Neural cell (in vitro differentiated cells): Measurements from ENCODE around the gene CLSTN2. TPM values are rescaled to one million over a fixed set of nuclear protein-coding genes. Genes with fewer than 3 reads are reported as not detected.

Experiments used
- H2AFZ ChIP-seq: fragments of 200-600, 300-800 bp; sonication (generic), shearing (Covaris generic); 2 replicates; pipeline ENCODE4 v1.6.0; 2014; ENCODE audit warnings: low read depth, mild to moderate bottlenecking, antibody characterized with exemption, low read length, moderate library complexity
- H3F3A ChIP-seq: fragments of 200-600 bp; shearing (Covaris generic); 2 replicates; pipeline ENCODE4 v1.6.1; 2016; ENCODE audit warnings: mild to moderate bottlenecking, moderate library complexity, mixed read lengths, antibody characterized with exemption, low read length; ENCODE audit not compliant: insufficient read depth, poor library complexity, severe bottlenecking
- H3K27ac ChIP-seq: fragments of 200-600, 300-800 bp; sonication (generic), shearing (Covaris generic); 2 replicates; pipeline ENCODE4 v1.5.1; 2014; ENCODE audit warnings: mild to moderate bottlenecking, low read length, moderate library complexity
- H3K27me3 ChIP-seq: fragments of 300-800, 200-600 bp; sonication (generic), shearing (Covaris generic); 2 replicates; pipeline ENCODE4 v1.6.0; 2014; ENCODE audit warnings: mild to moderate bottlenecking, low read depth, low read length, moderate library complexity; ENCODE audit not compliant: insufficient read depth
- H3K36me3 ChIP-seq: fragments of 300-800, 200-600 bp; sonication (generic), shearing (Covaris generic); 2 replicates; pipeline ENCODE4 v1.5.1; 2014; ENCODE audit warnings: mild to moderate bottlenecking, antibody characterized with exemption, low read length, moderate library complexity; ENCODE audit not compliant: insufficient read depth
- H3K4me2 ChIP-seq: fragments of 300-800, 200-600 bp; sonication (generic), shearing (Covaris generic); 2 replicates; pipeline ENCODE4 v1.6.0; 2014; ENCODE audit warnings: mild to moderate bottlenecking, low read length
- H3K4me3 ChIP-seq: fragments of 300-800, 200-600 bp; sonication (generic), shearing (Covaris generic); 2 replicates; pipeline ENCODE4 v1.5.1; 2014; ENCODE audit warnings: mild to moderate bottlenecking, low read length, moderate library complexity
- H3K79me2 ChIP-seq: fragments of 200-600 bp; shearing (Covaris generic); replicated peaks from 2 replicates; pipeline ENCODE4 v1.6.0; 2014; ENCODE audit warnings: mild to moderate bottlenecking, low read length, moderate library complexity; ENCODE audit not compliant: insufficient read depth
- H3K9ac ChIP-seq: fragments of 300-800, 200-600 bp; sonication (generic), shearing (Covaris generic); 2 replicates; pipeline ENCODE4 v1.6.1; 2016; ENCODE audit warnings: mild to moderate bottlenecking, low read length, mixed read lengths
- H3K9me2 ChIP-seq: fragments of 200-600 bp; shearing (Covaris generic); 2 replicates; pipeline ENCODE4 v1.6.1; 2016; ENCODE audit warnings: mild to moderate bottlenecking, low read length, mixed read lengths; ENCODE audit not compliant: insufficient read depth
- H3K9me3 ChIP-seq: fragments of 200-600, 300-800 bp; sonication (generic), shearing (Covaris generic); 2 replicates; pipeline ENCODE4 v1.6.1; 2016; ENCODE audit warnings: mild to moderate bottlenecking, mixed run types, low read length, moderate library complexity, mixed read lengths
- H4K20me1 ChIP-seq: fragments of 200-600 bp; shearing (Covaris generic); 2 replicates; pipeline ENCODE4 v1.6.1; 2016; ENCODE audit warnings: mild to moderate bottlenecking, mixed run types; ENCODE audit not compliant: insufficient read depth
- CTCF ChIP-seq: fragments of 450-650 bp; IDR thresholded peaks from 2 replicates; pipeline ENCODE4 v1.5.1; 2014; ENCODE audit warnings: antibody characterized with exemption, mild to moderate bottlenecking, moderate library complexity; ENCODE audit not compliant: poor library complexity, severe bottlenecking
- EP300 ChIP-seq: fragments of 450-650 bp; conservative IDR thresholded peaks from 2 replicates; pipeline ENCODE4 v1.6.1; 2014; ENCODE audit warnings: antibody characterized with exemption, mild to moderate bottlenecking, moderate library complexity; ENCODE audit not compliant: poor library complexity, severe bottlenecking
- EZH2 ChIP-seq: fragments of 200-600, 300-800 bp; shearing (Covaris generic), sonication (generic); IDR thresholded peaks from 2 replicates; pipeline ENCODE4 v1.6.1; 2014; ENCODE audit warnings: antibody characterized with exemption, low read length, borderline replicate concordance, mild to moderate bottlenecking; ENCODE audit not compliant: insufficient read depth, poor library complexity, severe bottlenecking
- MXI1 ChIP-seq: fragments of 450-650 bp; conservative IDR thresholded peaks from 2 replicates; pipeline ENCODE4 v1.6.1; 2014; ENCODE audit warnings: antibody characterized with exemption, mild to moderate bottlenecking; ENCODE audit not compliant: poor library complexity, severe bottlenecking
- POLR2AphosphoS5 ChIP-seq: IDR thresholded peaks from 2 replicates; pipeline ENCODE4 v1.6.1; 2012
- RAD21 ChIP-seq: fragments of 450-650 bp; conservative IDR thresholded peaks from 2 replicates; pipeline ENCODE4 v1.6.1; 2014; ENCODE audit warnings: antibody characterized with exemption, mild to moderate bottlenecking, moderate library complexity
- REST ChIP-seq: IDR thresholded peaks from 2 replicates; pipeline ENCODE4 v1.6.1; 2012; ENCODE audit warnings: borderline replicate concordance
- SMC3 ChIP-seq: fragments of 450-650 bp; conservative IDR thresholded peaks from 2 replicates; pipeline ENCODE4 v1.6.1; 2014; ENCODE audit warnings: antibody characterized with exemption, mild to moderate bottlenecking, moderate library complexity; ENCODE audit not compliant: poor library complexity
- TAF1 ChIP-seq: IDR thresholded peaks from 2 replicates; pipeline ENCODE4 v1.6.1; 2012; ENCODE audit warnings: low read depth
- polyA plus RNA-seq: library from polyadenylated mRNA; depleted of rRNA; stranded (reverse); fragments of >200 nt; gene quantifications from 2 replicates; pipeline ENCODE4 v1.2.3, GENCODE V29; 2014

CLSTN2 gene
- polyA plus RNA-seq, 1 donor from 2014 or later = 10.7 TPM

- H3K9ac ChIP-seq = no peak overlapping the region
- H3K27me3 ChIP-seq = no peaks in the 10 kb centered on the region
- no peaks in the 10 kb centered on the region for H3K36me3 ChIP-seq
- H3F3A ChIP-seq = no peaks in the 10 kb centered on the region
- H3K9me3 ChIP-seq = no peaks in the 10 kb centered on the region
- H3K27ac ChIP-seq = no peak overlapping the region
- H3K79me2 ChIP-seq = no peaks in the 10 kb centered on the region
- no peak overlapping the region for H3K4me3 ChIP-seq
- no peaks in the 10 kb centered on the region for H4K20me1 ChIP-seq
- TF ChIP-seq RAD21 = no peak
- no peak for TF ChIP-seq POLR2AphosphoS5
- no peak overlapping the region for H2AFZ ChIP-seq
- H3K4me2 ChIP-seq = no peak overlapping the region
- H3K9me2 ChIP-seq = no peaks in the 10 kb centered on the region
Measured at GRCh38 chr3:139928708-139929505, 6.1 kb upstream of the CLSTN2 start.

GRCh38 chr3:139930211-139930610 is 4.8 kb upstream of the CLSTN2 start:
- Histone ChIP-seq H2AFZ (no peak overlapping the region), H3K79me2 (no peaks in the 10 kb centered on the region), H3K9me3 (no peaks in the 10 kb centered on the region), H3F3A (no peaks in the 10 kb centered on the region), H4K20me1 (no peaks in the 10 kb centered on the region), H3K27ac (no peak overlapping the region), H3K27me3 (no peaks in the 10 kb centered on the region), H3K4me3 (no peak overlapping the region), H3K9ac (no peak overlapping the region), H3K4me2 (no peak overlapping the region), H3K9me2 (no peaks in the 10 kb centered on the region), H3K36me3 (no peaks in the 10 kb centered on the region)
- TF ChIP-seq CTCF = no peak
- TF ChIP-seq MXI1 = no peak
- no peak for TF ChIP-seq REST
- no peak for TF ChIP-seq EZH2
- TF ChIP-seq TAF1 = no peak
- TF ChIP-seq EP300 = no peak
- no peak for TF ChIP-seq RAD21
- TF ChIP-seq POLR2AphosphoS5 = no peak
- TF ChIP-seq SMC3 = no peak
